GM21381 (cell line): ENCODE measurements around the gene ABCG4.
"Not testable (repeated sequence)": the region's sequence is repeated elsewhere in the genome, so short reads cannot be mapped to it uniquely, and the experiment has no call there.

ENCODE experiments used
- ATAC-seq: cut with Tn5 transposase; IDR thresholded peaks from one replicate; pipeline ENCODE4 v1.9.1; 2021; ENCODE audit warnings: mild to moderate bottlenecking, moderate library complexity; ENCODE audit not compliant: unreplicated experiment

ABCG4 gene

GRCh38 chr11:119152604-119153003 is 3.8 kb downstream of the ABCG4 start:
- ATAC-seq: no peak

- ATAC-seq: no peak
Measured at GRCh38 chr11:119153049-119153818, 4.4 kb downstream of the ABCG4 start.

- no peak for ATAC-seq
Measured at GRCh38 chr11:119154178-119154577, 5.3 kb downstream of the ABCG4 start.

- ATAC-seq: no peak
Measured at GRCh38 chr11:119155733-119156492, 7.1 kb downstream of the ABCG4 start.

- ATAC-seq: no peak
Measured at GRCh38 chr11:119156496-119156895, 7.6 kb downstream of the ABCG4 start.

- no peak for ATAC-seq
Measured at GRCh38 chr11:119157063-119157462, 8.2 kb downstream of the ABCG4 start.

- ATAC-seq: no peak
Measured at GRCh38 chr11:119158467-119158866, 9.6 kb downstream of the ABCG4 start.

GRCh38 chr11:119160151-119160550 is 11.3 kb downstream of the ABCG4 start:
- no peak for ATAC-seq

GRCh38 chr11:119161871-119162270 is 13.0 kb downstream of the ABCG4 start:
- no peak for ATAC-seq

- no peak for ATAC-seq
Measured at GRCh38 chr11:119166368-119167076, 17.7 kb downstream of the ABCG4 start.

GRCh38 chr11:119167077-119167458 is 18.2 kb downstream of the ABCG4 start:
- not testable (repeated sequence) for ATAC-seq

- no peak for ATAC-seq
Measured at GRCh38 chr11:119167933-119168332, 19.1 kb downstream of the ABCG4 start.

GRCh38 chr11:119168471-119169281 is 19.8 kb downstream of the ABCG4 start, which contains the start of gene NLRX1:
TSS of gene NLRX1 (plus strand) at chr11:119168725. CDS start at chr11:119171404, 2,679 bp downstream.
- peak; percentile 91 for ATAC-seq

GRCh38 chr11:119169282-119169719 is 20.4 kb downstream of the ABCG4 start:
- peak; percentile 20 for ATAC-seq

- no peak for ATAC-seq
Measured at GRCh38 chr11:119172513-119172912, 23.7 kb downstream of the ABCG4 start.

- ATAC-seq: no peak
Measured at GRCh38 chr11:119173453-119173852, 24.6 kb downstream of the ABCG4 start.

- no peak for ATAC-seq
Measured at GRCh38 chr11:119175493-119176077, 26.7 kb downstream of the ABCG4 start.

GRCh38 chr11:119178166-119178680 is 29.4 kb downstream of the ABCG4 start:
- ATAC-seq: no peak

- no peak for ATAC-seq
Measured at GRCh38 chr11:119179342-119179741, 30.5 kb downstream of the ABCG4 start.

GRCh38 chr11:119179983-119180382 is 31.1 kb downstream of the ABCG4 start:
- no peak for ATAC-seq
